GM12891 (cell line): ENCODE data around the gene SPTBN4.

Source experiments
- PAX5 ChIP-seq: IDR thresholded peaks from 2 replicates; pipeline ENCODE4 v1.6.1; 2011; ENCODE audit warnings: low read length, moderate library complexity, mild to moderate bottlenecking; ENCODE audit not compliant: insufficient read depth, severe bottlenecking
- POLR2A ChIP-seq: IDR thresholded peaks from 2 replicates; pipeline ENCODE4 v1.6.1; 2011; ENCODE audit warnings: low read depth, low read length, control low read depth
- POLR2AphosphoS5 ChIP-seq: IDR thresholded peaks from 2 replicates; pipeline ENCODE4 v1.6.1; 2011; ENCODE audit warnings: low read depth, low read length, control low read depth
- POU2F2 ChIP-seq: IDR thresholded peaks from 2 replicates; pipeline ENCODE4 v1.6.1; 2011; ENCODE audit warnings: low read depth, mild to moderate bottlenecking, control low read depth, low read length, moderate library complexity
- TAF1 ChIP-seq: IDR thresholded peaks from 2 replicates; pipeline ENCODE4 v1.6.1; 2011; ENCODE audit warnings: low read depth, low read length, control low read depth

- TF ChIP-seq POLR2A: no peak
- no peak for TF ChIP-seq POLR2AphosphoS5
- no peak for TF ChIP-seq PAX5
- no peak for TF ChIP-seq POU2F2
- no peak for TF ChIP-seq TAF1
Observed at GRCh38 chr19:40552848-40553247, 86.0 kb downstream of the SPTBN4 start.
